ENCODE data around the gene HSPB7.
"Not testable (repeated sequence)": the region's sequence is repeated elsewhere in the genome, so short reads cannot be mapped to it uniquely, and the experiment has no call there.

The HSPB7 gene

DNA sequence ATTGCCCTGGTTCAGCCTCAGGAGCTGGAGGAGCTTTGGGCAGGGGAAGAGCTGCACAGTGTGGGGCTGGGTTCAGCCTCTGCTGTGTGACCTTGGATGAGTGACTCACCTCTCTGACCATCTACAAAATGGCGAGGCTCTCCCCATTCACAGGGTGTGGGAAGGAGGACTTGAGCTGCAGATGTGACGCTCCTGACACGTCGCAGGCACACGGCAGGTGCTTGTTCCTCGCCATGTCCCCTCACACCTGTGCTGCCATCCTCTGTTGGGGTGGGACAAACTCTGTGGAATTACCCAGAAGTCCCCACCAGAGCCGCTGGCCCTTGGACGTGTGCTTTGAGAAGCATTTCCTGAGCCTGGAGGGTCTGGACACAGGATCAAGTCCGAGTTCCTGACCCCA is 3.0 kb upstream of the HSPB7 start:
- not testable (repeated sequence) for DNase-seq

DNA sequence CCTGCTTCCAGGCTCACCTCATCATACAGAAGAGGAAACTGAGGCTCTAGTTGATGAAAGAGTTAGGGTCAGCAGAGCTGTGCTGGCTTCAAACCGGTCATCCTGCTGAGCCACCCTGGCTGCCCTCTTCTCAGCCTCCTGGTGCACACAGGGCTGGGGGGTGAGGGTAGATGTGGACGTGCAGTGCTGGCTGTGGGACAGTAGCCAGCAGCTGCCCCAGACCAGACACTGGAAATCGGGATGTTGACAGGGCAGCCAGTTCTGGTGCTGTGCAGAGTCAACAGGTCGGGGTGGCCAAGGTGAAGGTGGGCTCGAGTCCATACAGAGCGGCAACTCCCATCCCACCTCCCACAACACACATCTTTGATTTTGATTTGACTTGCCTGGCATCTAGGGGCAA is 2.5 kb upstream of the HSPB7 start:
- DNase-seq, result no peak

DNA sequence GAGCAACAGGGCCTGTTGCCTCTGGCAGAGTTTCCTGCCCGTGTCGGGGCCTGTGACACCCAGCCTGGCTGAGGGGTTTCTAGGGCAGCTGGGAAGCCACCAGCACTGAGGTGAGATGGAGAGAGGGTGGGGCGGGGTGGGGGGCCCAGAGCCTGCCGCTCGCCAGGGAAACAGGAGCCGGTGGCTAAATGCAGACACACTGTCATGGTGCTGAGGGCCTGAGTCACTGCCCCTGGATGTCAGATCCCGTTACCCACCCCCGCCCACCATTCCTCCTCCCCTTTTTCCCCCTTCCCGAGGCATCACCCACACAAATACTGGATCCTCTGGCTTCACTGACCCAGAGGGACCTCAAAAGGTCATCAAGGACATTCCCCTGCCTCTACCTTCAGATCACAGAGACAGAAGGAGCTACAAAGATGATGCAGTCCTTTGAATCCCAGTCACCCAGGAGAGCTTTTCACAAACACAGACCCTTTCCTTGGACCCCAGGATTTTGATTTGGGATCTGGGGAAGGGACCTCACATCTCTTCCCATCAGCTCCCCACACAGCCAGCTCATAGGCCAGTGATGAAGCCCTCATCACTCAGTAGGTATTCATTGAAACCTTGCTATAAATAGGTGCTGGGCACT is 1.9 kb upstream of the HSPB7 start:
- no peak for DNase-seq

DNA sequence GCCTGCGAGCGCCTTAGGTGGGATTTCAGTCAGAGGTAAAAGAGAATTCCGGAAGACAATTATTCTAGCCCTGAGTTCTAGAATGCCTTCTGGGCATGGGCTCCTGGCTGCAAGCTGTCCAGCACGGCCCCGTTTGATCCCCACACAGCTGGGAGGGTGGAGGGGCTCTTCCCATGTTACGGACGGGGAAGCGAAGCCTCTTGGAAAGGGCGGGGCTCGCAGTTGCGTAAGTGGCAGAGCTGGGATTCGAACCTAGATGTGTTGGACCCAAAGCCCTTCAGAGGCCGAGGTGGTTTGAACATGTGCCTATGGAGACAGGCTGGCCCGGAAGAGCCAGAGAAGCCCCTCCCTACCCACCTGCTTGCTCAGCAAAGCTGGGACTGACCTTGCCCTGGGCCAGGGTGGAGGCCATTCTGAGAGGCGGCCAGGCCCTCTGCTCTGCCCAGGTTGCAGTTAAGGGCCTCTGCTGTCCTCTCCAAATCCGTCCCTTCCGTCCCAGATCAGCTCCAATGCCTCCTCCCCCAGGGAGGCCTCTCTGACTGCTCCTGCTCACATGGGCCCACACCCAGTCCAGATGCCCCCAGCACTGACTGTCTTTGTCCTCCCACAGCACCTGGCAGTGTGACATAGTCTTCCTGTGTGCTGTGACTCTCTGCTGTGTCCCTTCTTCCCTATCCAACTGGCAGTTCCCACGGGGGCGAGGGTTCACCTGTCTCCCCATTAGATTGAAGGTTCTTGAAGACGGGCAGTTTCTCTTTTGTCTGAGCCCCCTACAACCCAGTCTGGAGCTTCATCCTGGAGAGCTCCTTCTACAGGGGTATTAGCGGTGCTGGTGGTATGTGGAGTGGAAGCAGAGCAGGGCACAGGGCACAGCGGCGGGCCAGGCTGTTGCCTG is 1.2 kb upstream of the HSPB7 start:
- DNase-seq, result peak; percentile 14

DNA sequence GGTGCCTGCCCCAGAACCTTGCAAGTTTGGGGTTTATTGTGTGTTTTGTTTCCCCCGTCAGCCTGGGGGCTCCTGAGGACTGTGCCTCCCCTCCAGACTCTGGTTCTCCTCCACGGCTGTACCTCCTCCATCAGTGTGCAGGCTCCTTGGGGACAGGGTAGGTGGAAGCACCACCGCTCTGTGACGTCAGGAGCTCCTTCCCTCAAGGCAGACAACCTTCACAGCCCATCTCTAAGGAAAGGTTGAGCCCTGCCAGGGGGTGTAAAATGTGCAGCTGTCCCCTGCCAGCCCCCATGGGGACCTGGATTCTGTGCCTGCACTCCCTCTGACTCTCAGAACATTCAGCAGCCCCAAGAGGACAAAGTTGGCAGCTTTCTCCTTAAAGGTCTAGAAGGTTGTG is 465 bp upstream of the HSPB7 start:
- no peak for DNase-seq

DNA sequence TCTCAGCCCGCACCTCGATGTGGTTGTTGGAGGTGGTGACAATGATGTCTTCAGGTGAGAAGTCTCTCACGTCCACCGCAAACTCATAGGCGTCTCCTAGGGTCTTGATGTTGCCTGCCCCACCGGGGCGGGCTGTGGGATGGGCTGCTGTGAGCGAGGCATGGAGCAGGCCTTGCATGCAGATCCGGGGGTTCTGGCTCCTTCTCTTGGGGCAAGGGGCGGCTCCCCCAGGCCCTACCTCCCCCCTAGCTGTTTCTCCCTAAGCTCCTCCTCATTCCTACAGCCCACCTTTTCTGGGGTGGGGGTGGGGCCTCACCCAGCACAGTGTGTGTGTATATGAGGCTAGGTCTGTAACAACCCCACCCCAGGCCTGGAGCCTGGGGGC is 775 bp downstream of the HSPB7 start:
- DNase-seq, result no peak

DNA sequence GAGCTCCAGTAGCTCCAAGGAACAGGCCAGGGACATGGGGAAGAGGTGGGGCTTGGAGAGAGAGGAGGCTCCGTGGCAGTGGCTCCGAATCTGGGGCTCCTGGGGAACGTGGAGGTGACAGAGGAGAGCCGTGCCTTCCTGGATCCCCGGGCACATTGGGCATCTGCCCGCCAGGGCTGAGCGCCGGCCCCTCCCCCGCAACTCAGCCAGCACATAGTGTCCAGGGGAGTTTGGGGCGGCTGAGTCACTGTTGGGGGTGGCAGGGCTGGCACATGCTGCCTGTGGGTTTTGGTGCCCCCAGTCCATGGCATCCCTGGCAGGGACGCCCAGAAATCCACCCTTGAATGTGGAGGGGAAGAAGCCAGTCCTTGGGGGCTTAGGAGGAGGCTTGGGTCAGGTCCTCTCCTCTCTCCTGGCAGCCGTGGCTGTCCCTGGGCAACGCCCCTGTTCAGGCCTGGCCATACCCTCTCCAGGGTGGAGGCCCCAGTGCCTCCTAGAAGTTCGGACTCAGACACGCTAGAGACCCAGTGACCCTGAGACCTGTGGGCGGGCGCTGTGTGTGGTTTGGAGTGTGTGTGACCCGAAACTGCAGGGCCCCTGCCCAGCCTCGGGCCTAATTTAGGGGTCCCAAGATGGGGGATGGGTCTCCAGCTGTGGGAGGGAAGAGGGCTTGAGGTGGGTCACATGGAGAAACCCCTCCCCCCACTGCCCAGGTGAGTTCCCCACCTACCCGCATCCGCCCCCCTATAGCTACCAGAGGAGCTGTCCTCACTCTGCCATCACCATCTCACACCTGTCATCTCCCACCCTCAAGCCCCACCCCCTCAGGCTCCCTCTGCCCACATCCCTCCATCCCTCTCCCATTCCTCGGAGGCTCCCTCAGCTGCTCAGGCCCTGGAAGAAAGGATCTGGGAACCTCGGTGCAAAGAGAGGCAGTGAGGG is 1.6 kb downstream of the HSPB7 start:
- peak; percentile 19 for DNase-seq

DNA sequence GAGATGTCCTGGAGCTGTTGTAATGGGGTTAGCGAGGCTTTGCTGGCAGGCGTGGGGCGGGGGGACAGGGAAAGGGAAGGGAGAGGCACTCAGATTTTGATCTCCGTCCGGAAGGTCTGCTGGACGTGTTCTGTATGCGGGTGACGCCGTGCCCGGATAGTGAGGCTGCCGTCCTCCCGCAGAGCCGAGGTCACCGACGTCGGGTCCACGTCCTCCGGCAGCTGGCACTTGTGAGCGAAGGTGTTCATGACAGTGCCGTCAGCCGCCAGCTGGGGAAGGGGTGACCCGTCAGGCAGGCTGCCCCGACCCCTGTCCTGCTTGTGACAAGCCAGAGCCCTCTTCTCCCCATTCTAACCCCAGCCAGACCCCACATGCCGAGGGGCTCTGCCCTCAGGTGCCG is 2.4 kb downstream of the HSPB7 start:
- DNase-seq, result no peak

DNA sequence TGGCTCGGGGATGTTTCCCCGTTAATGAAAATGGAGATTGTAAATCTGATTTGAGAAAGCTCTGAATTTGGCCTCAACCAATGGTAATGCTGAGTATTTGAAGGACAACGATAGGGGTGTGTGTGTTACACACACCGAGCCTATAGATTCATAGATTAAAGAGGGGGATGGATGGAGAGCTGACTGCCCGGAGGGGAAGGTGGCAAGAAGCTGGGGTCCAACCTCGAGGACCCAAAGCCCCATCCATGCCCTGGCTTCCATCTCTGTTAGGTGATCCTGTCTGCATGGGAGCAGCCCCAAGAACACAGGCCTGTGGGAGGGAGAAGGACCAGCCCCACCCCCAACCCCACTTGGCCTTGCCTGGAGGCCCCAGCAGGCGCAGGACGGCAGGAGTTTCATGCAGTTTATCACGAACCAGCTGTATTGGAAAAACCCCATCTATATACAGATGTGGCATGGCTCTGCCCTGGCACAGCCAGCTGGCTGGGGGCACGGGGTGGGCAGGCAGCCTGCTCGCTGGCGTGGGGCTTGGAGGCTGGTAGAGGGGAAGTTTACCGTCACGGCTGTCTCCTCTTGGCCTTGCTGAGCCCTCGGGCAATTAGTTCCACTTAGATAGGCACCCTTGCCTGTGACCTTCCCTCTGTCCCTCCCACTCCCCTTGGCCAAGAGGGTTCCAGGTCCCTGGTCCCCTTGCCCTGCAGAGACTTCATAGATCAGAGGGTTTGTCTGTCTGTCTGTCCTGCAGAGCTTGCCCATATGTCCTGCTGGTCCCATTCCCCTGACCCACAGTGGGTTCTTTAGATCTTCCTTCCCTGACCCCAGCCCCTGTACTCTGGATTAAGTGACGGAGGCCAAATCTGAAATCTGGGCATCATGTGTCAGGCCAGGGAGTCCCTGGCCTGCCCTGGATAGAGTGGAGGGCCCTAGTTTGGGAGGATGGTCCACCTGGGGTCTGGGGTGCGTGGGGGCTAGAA is 3.0 kb downstream of the HSPB7 start:
- no peak for DNase-seq

DNA sequence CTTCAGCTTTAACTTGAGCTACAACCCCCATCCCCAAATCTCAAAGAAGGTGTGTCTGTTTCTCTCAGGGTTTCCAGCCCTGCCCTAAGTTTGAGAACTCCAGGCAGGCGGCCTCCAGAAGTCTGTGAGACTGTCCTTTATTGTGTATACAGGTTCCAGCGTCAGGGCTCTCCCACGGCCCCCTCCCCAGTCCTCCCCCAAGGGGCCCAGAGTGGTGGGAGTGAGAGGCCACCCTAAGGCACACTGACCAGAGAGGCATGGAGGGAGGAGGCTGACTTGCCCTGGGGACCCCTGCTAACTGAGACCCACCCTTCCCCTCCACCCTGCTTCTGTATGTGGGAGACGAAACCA is 4.0 kb downstream of the HSPB7 start:
- DNase-seq, result no peak

DNA sequence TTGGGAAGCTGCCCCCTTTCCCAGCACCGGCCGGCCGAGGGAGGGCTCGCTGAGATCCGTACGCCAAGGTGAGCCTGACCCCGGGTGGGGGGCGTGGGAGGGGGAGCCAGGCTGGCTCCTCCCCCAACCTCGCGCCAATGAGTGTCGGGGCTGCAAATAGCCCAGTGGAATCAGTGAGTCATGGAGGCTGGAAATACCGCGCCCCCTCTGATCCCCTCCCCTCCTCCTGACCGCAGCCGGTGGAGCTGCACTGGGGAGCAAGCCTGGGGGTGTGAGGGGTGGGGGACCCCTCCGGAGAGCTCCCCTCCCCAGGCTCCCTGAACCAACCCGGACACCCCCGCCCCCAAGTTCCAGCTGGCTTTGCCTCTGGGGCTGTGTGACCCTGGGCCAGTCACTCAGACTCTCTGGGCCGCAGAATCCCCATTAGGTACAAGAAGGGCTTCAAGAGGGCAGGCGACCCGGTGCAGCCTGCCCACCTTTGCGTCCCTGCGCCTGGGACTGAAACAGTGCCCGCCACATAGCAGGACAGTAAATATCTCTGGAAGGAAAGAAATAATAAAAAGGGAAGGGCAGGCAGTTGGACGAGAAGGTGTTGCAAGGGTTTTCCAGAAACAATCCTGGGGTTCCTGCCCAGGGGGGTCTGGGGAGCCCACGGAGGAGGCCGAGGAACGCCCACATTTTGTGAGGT is 4.5 kb downstream of the HSPB7 start:
- peak; percentile 30 for DNase-seq

DNA sequence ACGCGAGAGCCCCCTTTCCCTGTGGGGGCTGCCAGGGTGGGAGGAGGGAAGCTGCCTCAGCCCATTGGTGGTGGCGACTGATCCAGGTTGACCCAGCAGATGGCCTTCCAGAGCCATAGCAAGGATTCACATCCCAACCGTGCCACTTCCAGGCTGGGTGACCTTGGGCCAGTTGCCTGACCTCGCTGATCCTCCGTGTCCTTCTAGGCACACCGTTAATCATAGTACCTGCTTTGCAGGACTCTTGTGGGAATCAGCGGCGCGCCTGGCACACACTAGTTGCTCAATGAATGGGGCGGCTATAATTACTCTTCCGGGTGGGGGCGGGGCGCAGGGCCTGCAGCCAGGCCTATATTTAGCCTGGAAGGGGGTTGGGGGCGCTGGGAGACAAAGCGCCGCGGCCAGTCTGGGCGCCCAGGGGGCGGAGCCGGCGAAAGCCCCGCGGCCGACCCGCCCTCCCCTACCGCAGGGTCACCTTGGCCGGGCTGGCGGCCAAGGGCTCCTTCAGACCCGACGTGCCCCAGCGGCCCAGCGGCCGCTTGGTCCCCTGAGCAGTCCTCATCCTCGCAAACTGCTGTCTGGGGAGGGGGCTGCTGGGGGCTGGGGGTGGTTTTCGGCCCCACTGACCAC is 5.1 kb downstream of the HSPB7 start:
- DNase-seq, result peak; percentile 32

DNA sequence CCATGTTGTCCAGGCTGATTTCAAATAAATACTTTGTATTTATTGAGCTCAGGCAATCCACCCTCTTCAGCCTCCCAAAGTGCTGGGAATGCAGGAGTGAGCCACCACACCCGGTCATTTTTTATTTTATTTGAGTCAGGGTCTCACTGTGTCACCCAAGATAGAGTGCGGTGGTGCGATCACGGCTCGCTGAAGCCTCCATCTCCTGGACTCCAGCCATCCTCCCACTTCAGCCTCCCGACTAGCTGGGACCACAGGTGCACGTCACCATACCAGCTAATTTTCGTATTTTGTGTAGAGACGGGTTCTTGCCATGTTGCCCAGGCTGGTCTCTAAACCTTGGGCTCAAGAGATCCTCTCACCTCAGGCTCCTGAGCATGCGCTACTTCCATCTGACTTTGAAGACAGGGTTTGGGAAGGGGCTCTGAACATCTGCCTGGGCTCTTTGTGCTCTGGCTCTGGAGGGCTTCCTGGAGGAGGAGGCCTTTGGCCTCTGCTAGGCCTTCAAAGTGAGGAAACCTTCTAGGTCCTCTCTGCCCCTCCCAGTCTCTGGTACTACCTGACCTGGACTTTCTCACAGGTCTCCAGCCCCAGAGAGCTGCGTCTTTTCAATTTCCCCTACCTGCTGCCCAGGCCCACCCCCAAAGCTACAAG is 5.8 kb downstream of the HSPB7 start:
- DNase-seq, result no peak

DNA sequence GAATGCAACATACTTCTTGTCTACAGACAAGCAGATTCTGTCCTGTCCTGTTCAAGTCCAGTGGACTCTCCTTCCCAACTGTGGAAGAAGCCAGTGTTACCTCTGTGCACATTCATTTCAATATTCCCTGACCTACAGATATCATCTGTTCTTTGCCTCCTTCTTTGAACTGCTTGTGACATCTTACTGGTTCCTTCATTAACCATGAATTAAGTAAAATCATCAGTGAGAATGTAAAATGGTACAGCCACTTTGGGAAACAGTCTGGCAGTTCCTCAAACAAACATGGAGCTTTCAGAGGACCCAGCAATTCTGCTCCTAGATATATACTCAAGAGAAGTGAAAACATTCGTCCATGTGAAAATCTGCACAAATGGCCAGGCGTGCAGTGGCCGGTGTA is 7.0 kb downstream of the HSPB7 start:
- DNase-seq, result no peak

DNA sequence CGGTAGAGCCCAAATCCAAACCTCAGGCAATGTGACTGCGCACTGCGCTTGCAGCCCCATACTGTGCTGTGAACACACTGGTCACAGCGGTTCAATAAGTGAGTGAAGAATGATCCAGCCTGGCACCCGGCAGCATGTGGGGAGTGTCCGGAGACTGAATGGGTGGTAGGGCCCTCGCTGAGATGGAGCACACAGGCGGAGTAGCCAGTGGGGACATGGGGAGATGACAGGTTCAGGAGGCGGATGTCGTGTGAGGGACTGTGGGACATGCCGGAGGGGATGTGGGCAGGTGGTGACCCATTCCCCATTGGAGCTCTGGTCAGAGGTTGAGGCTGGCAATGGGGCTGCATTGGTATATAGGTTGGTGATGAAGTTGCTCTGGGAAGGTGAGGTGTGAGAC is 8.2 kb downstream of the HSPB7 start:
- DNase-seq, result no peak

DNA sequence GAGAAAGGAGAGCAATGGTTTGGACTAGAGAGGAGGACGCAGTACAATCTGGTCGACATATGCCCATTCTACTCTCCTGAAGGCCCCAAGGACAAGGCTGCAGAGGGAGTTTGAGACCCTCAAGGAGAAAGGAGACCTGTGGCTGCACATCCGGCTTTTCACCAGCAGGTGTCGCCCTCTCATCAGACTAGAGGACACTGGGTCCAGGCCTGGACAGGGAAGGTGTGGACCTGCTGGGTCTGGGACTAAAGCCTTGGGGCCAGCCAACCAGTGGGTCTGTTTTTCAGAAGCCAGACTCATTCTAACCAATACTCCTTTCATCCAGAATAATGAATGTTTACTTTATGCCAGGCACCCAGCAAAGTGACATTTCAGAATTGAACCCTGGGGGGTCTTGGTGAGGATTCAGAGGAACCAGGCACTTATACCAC is 8.8 kb downstream of the HSPB7 start:
- DNase-seq, result peak; percentile 68

DNA sequence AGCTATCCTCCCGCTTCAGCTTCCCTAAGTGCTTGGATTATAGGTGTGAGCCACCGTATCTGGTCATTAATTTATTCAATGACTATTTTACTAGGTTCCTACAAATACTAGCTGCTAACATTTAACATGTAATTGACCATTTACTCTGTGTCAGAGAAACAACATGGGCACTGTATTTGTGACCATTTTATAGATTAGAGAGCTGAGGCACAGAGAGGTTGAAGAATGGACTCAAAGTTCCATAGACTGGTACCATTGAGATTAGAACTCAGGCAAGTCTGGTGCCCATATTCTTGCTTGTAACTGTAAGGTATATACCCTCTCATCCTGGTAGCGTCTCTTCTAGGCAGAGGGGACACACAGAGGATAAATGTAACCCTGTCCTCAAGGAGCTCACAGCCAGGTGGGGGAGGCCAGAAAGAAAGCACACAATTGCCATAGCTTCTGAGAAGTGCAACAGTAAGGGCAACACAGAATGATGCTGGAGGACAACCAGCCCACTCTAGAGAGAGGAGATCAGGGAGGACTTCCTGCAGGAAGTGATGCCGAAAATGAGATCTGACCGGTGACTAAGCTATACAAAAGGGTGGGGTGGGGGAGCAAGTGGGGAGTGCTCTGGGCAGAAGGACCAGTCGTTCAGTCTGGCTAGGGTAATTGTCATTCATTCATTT is 10.0 kb downstream of the HSPB7 start:
- no peak for DNase-seq

DNA sequence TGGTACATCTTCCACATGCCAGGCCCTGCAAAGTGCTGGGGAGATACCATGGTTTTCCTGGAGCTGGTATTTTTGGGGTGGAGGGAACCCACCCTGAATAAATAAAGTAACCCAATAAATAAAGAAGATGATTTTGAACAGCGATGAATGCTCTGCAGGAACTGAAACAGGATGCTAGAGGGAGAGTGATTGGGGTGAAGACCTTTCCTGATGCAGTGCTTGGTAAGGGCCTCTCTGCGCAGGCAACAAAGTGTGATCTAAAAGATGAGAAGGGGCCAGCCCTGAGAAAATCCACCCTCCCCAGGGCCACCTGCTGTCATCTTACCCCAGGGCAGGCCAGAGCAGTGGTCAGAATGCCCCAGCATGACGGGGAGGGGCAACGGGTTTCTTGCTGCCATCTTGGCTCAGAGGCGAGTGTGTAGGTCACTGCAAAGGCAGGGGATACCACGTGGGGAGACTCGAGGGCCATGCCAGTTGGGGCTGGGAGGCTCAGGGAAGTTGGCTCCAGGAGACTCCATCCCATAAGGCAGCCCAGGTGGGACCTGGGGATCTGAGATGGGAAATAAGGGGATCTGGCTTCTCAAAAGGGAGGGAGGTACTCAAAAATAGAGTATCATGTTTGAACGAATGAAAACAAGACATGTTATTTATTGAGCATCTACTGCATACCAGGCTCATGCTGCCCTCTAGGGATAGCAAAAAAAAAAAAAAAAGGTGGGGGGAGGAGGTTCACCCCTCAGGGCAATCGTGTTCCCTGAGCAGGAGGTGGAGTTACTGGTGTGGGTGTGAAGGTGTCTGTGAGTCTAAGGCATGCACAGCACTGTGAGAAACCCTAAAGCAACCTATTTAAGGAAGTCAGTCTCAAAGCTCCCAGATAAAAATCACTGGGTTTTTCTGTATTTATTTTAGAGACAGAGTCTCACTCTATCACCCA is 11.0 kb downstream of the HSPB7 start:
- DNase-seq, result no peak

DNA sequence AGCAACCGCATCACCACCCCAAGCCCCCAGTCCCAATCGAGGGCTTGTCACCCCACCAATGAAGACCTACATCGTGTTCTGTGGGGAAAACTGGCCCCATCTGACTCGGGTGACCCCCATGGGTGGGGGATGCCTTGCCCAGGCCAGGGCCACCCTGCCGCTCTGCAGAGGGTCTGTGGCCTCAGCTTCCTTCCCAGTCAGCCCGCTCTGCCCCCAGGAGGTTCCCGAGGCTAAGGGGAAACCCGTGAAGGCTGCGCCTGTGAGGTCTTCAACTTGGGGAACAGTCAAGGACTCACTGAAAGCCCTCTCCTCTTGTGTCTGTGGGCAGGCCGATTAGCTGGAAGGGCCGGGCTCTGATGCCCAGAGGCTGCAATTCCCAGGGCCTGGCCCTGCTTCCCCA is 11.8 kb downstream of the HSPB7 start:
- no peak for DNase-seq

Measured in NCI-H2171 treated with DMSO at 0.1 percent for 48 hours (cell line).